Measurements from ENCODE around the gene THOC2.
"Not testable (repeated sequence)": the region's sequence is repeated elsewhere in the genome, so short reads cannot be mapped to it uniquely, and the experiment has no call there.

Gene THOC2

DNA sequence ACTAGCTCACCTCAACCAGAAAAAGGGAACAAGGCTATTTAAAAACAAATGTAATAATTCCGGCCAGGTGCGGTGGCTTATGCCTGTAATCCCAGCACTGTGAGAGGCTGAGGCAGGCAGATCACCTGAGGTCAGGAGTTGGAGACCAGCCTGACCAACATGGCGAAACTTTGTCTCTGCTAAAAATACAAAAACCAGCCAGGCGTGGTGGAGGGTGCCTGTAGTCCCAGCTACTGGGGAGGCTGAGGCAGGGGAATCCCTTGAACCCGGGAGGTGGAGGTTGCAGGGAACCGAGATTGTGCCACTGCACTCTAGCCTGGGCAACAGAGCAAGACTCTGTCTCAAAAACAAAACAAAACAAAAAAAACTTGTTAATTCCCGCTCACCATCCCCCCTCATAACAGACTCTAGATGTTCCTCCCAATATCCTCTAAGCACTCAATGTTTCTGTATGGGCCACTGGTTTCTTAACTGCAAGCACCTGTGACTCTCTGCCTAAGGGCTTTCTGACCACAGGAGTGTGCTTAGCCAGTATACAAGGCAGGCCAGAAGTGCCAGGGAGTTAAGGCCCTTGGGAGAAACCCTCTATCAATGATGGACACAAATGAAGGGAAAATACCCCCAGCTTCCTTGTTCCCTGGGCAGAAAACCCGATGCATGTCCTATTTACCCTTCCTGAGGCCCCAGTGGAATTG lies 21.0 kb upstream of the THOC2 start:
- no CpG with 5 or more reads among the region's 8 CpGs for WGBS (ENCODE audit: insufficient coverage, insufficient read length)
- Histone ChIP-seq H3K9me3 (ENCODE audit: control insufficient read depth, insufficient read depth, low read length) (no peaks in the 10 kb centered on the region), H3K36me3 (ENCODE audit: control insufficient read depth, insufficient read depth, low read length) (no peaks in the 10 kb centered on the region), H3K4me1 (ENCODE audit: control insufficient read depth, insufficient read depth, low read length) (no peaks in the 10 kb centered on the region), H3K4me3 (ENCODE audit: low read length) (no peak overlapping the region), H3K27me3 (ENCODE audit: control insufficient read depth, insufficient read depth, low read length) (no peaks in the 10 kb centered on the region), H3K27ac (ENCODE audit: low read length) (no peak overlapping the region)
- DNase-seq (ENCODE audit: low read depth, low spot score): no peak

DNA sequence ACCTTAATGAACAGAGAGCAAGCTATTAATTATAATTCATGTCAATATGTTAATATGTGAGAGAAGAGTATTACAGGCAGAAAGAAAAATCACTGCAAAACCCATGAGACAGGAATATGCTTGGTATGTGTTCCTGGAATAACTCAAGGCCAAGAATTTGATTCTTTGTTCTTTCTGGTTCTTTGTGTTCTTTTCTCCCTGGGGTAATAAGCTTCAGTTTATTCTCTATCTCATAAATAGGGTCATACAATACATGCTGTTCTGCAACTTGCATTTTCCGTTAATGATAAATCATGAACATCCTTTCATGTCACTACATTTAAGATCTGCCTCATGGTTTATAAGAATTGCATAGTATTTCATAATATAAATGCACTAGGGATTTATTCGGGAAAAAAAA lies 16.8 kb upstream of the THOC2 start:
- no peaks in the 10 kb centered on the region for H3K4me1 ChIP-seq (ENCODE audit: control insufficient read depth, insufficient read depth, low read length)
- H3K36me3 ChIP-seq (ENCODE audit: control insufficient read depth, insufficient read depth, low read length): no peaks in the 10 kb centered on the region
- DNase-seq (ENCODE audit: low read depth, low spot score): no peak
- H3K27ac ChIP-seq (ENCODE audit: low read length): no peak overlapping the region
- no peak overlapping the region for H3K4me3 ChIP-seq (ENCODE audit: low read length)
- no peaks in the 10 kb centered on the region for H3K27me3 ChIP-seq (ENCODE audit: control insufficient read depth, insufficient read depth, low read length)
- WGBS (ENCODE audit: insufficient coverage, insufficient read length): no CpG with 5 or more reads among the region's 2 CpGs
- H3K9me3 ChIP-seq (ENCODE audit: control insufficient read depth, insufficient read depth, low read length): no peaks in the 10 kb centered on the region

DNA sequence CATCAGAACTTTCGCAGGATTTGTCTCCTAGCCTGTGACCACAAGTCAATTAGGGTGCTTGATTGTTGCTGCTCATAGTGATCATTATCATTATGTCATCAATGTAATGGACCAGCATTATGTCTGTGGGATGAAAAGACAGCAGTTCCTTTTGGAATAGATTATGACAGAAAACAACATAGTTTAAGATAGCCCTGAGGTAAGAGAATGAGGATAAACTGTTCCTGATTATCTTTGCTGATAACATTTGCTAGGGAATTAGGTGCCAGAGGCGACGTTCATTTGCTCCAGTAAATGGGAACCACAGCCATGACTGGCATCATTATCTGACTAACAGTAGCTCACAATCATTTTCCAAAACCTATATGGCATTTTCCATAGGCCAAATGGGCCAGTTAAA lies 12.7 kb upstream of the THOC2 start:
- no CpG with 5 or more reads among the region's 3 CpGs for WGBS (ENCODE audit: insufficient coverage, insufficient read length)
- Histone ChIP-seq H3K9me3 (ENCODE audit: control insufficient read depth, insufficient read depth, low read length) (no peaks in the 10 kb centered on the region), H3K27me3 (ENCODE audit: control insufficient read depth, insufficient read depth, low read length) (no peaks in the 10 kb centered on the region), H3K36me3 (ENCODE audit: control insufficient read depth, insufficient read depth, low read length) (no peaks in the 10 kb centered on the region), H3K27ac (ENCODE audit: low read length) (no peak overlapping the region), H3K4me3 (ENCODE audit: low read length) (no peak overlapping the region), H3K4me1 (ENCODE audit: control insufficient read depth, insufficient read depth, low read length) (no peaks in the 10 kb centered on the region)
- DNase-seq (ENCODE audit: low read depth, low spot score): no peak

DNA sequence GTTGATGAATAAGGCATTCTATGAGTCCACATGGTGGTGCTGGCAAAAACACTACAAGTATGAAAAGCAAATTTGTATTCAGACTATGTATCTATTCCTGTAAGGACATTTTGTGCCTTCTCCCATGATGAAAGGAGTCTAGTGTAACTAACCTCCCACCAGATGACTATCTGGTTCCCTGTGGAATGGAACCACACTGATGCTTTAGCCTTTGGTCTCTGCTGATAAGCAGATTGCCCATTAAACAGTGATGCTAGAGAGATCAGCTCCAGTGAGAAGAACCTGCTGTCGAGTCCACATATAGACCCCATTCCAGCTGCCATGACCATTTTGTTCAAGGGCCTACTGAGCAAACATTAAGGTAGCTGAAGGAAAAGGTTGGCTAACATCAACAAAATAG lies 10.5 kb upstream of the THOC2 start:
- Histone ChIP-seq H3K4me1 (ENCODE audit: control insufficient read depth, insufficient read depth, low read length) (no peaks in the 10 kb centered on the region), H3K27me3 (ENCODE audit: control insufficient read depth, insufficient read depth, low read length) (no peaks in the 10 kb centered on the region), H3K27ac (ENCODE audit: low read length) (no peak overlapping the region), H3K36me3 (ENCODE audit: control insufficient read depth, insufficient read depth, low read length) (no peaks in the 10 kb centered on the region), H3K9me3 (ENCODE audit: control insufficient read depth, insufficient read depth, low read length) (no peaks in the 10 kb centered on the region), H3K4me3 (ENCODE audit: low read length) (no peak overlapping the region)
- WGBS (ENCODE audit: insufficient coverage, insufficient read length): no CpG with 5 or more reads among the region's 1 CpG
- no peak for DNase-seq (ENCODE audit: low read depth, low spot score)

DNA sequence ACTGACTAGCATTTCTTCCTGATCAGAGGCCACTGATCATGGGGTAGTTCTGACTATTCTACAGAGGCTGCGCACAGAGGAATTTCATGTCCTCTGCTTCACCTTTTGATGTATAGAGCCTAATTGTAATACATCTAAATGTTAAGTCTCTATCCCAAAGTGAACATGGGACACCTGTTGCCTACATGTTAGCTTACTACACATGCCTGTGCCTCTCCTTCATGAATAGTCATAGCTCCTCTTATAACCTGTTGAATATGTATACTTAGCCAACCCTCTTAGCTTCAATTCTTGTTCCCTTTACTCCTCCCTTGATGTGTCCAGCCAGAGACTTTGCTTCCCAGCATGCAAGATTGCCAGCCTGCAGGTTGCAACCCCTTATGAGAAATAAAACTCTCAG lies 9.6 kb upstream of the THOC2 start:
- Histone ChIP-seq H3K9me3 (ENCODE audit: control insufficient read depth, insufficient read depth, low read length) (no peaks in the 10 kb centered on the region), H3K36me3 (ENCODE audit: control insufficient read depth, insufficient read depth, low read length) (no peaks in the 10 kb centered on the region), H3K27me3 (ENCODE audit: control insufficient read depth, insufficient read depth, low read length) (no peaks in the 10 kb centered on the region), H3K4me1 (ENCODE audit: control insufficient read depth, insufficient read depth, low read length) (no peaks in the 10 kb centered on the region), H3K27ac (ENCODE audit: low read length) (no peak overlapping the region), H3K4me3 (ENCODE audit: low read length) (no peak overlapping the region)
- no peak for DNase-seq (ENCODE audit: low read depth, low spot score)
- no CpG with 5 or more reads among the region's 1 CpG for WGBS (ENCODE audit: insufficient coverage, insufficient read length)

DNA sequence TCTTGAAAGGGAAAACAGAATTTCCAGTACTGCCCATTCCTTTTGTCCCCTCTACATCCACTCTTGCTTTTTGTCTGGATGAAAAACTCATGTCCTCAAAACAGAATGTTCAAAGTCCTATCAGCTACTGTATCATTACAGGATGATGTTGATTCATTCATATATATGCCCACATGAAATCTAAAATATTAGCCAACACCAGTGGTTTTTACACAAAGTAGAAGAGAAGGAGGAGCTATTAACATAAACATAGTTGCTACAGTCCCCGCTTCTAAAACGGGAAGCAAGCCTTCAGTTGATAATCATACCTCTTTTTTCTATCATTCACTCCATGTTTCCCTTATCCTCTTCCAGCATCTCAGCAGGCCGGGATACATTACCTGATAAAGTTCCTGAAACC lies 7.7 kb upstream of the THOC2 start:
- Histone ChIP-seq H3K36me3 (ENCODE audit: control insufficient read depth, insufficient read depth, low read length) (no peaks in the 10 kb centered on the region), H3K4me1 (ENCODE audit: control insufficient read depth, insufficient read depth, low read length) (no peaks in the 10 kb centered on the region), H3K27me3 (ENCODE audit: control insufficient read depth, insufficient read depth, low read length) (no peaks in the 10 kb centered on the region), H3K27ac (ENCODE audit: low read length) (no peak overlapping the region), H3K9me3 (ENCODE audit: control insufficient read depth, insufficient read depth, low read length) (no peaks in the 10 kb centered on the region), H3K4me3 (ENCODE audit: low read length) (no peak overlapping the region)
- no peak for DNase-seq (ENCODE audit: low read depth, low spot score)
- WGBS (ENCODE audit: insufficient coverage, insufficient read length): no CpG with 5 or more reads among the region's 3 CpGs

DNA sequence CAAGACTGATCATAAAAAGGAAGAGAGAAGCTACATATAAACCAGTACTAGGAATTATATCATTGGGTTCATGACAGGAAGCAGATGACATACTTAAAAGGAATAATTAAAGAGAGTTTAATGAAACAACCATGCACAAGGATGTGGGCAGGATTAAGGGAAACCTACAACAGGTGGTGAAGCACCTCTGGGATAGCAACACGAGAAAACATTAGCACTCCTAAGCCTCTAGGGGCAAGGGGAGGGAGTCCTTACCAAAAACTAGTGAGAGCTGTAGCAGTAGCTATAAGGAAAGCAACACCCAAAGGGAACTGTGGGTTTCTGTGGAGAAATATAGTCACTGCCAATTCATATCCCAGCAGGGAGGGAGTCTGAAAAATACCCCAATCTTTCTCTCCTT lies 7.2 kb upstream of the THOC2 start:
- Histone ChIP-seq H3K4me1 (ENCODE audit: control insufficient read depth, insufficient read depth, low read length) (no peaks in the 10 kb centered on the region), H3K4me3 (ENCODE audit: low read length) (no peak overlapping the region), H3K27ac (ENCODE audit: low read length) (no peak overlapping the region), H3K9me3 (ENCODE audit: control insufficient read depth, insufficient read depth, low read length) (no peaks in the 10 kb centered on the region), H3K36me3 (ENCODE audit: control insufficient read depth, insufficient read depth, low read length) (no peaks in the 10 kb centered on the region), H3K27me3 (ENCODE audit: control insufficient read depth, insufficient read depth, low read length) (no peaks in the 10 kb centered on the region)
- DNase-seq (ENCODE audit: low read depth, low spot score): no peak
- no CpG with 5 or more reads among the region's 1 CpG for WGBS (ENCODE audit: insufficient coverage, insufficient read length)

DNA sequence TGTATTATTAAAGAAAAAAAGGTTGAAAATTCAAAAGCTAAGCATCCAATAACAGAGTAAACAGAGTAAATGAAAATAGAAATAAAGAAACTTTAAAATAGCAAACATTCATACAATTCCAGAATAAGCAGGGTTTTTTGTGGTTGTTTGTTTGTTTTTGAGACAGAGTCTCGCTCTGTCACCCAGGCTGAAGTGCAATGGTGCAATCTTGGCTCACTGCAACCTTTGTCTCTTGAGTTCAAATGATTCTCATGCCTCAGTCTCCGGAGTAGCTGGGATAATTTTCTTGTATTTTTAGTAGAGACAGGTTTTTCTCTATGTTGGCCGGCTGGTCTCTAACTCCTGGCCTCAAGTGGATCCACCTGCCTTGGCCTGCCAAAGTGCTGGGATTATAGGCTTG lies 6.6 kb upstream of the THOC2 start:
- DNase-seq (ENCODE audit: low read depth, low spot score): no peak
- Histone ChIP-seq H3K36me3 (ENCODE audit: control insufficient read depth, insufficient read depth, low read length) (no peaks in the 10 kb centered on the region), H3K4me1 (ENCODE audit: control insufficient read depth, insufficient read depth, low read length) (no peaks in the 10 kb centered on the region), H3K9me3 (ENCODE audit: control insufficient read depth, insufficient read depth, low read length) (no peaks in the 10 kb centered on the region), H3K27me3 (ENCODE audit: control insufficient read depth, insufficient read depth, low read length) (no peaks in the 10 kb centered on the region), H3K27ac (ENCODE audit: low read length) (no peak overlapping the region), H3K4me3 (ENCODE audit: low read length) (no peak overlapping the region)
- no CpG with 5 or more reads among the region's 3 CpGs for WGBS (ENCODE audit: insufficient coverage, insufficient read length)

DNA sequence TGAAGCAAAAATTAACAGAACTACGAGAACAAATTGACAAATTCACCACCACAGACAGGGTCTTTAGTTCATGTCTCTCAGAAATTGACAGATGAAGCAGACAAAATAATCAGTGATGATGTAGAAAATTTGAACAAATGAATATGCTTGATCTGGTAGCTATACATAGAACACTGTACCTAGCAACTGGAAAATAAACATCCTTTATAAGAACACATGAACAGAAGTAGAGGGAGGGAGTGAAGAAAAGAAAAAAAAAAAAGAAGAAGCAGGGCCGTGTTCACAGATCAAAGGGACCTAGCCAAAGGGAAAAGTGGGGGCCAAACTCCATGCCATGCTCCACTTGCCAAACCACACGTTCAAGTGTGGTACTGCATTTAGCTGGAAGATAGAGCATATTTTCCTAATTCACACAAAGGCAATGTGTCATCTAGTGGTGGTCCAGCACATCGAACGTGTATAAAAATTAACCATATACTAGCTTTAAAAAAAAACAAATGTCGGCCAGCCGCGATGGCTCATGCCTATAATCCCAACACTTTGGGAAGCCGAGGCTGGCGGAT lies 5.6 kb upstream of the THOC2 start:
- Histone ChIP-seq H3K36me3 (ENCODE audit: control insufficient read depth, insufficient read depth, low read length) (no peaks in the 10 kb centered on the region), H3K4me3 (ENCODE audit: low read length) (no peak overlapping the region), H3K9me3 (ENCODE audit: control insufficient read depth, insufficient read depth, low read length) (no peaks in the 10 kb centered on the region), H3K27ac (ENCODE audit: low read length) (no peak overlapping the region), H3K27me3 (ENCODE audit: control insufficient read depth, insufficient read depth, low read length) (no peaks in the 10 kb centered on the region), H3K4me1 (ENCODE audit: control insufficient read depth, insufficient read depth, low read length) (no peaks in the 10 kb centered on the region)
- DNase-seq (ENCODE audit: low read depth, low spot score): no peak
- WGBS (ENCODE audit: insufficient coverage, insufficient read length): no CpG with 5 or more reads among the region's 10 CpGs

DNA sequence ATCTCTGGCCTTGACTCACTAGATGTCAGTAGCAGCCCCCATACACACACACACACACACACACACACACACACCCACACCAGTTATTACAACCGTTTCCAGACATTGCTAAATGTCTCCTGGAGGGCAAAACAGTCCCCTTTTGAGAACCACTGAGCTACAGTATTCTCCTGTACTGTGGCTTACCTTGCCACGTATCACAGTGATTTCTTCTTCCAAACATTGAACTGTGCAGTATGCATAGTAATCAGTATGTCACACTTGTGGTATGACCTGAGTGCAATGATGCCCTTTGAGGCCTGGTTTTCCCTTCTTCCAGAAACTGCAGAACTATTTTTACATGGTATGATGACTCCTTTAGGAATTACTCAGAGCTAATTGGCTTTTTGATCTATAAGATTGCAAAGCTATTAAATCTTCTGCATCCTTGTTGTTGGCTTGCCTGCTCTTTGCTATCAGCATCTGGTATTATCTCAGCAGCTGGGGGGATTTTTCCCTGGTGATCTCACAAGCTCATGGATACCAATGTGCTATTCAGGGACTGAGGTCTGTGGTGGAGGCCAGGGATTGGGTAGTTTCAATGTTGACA lies 3.6 kb upstream of the THOC2 start:
- no peaks in the 10 kb centered on the region for H3K4me1 ChIP-seq (ENCODE audit: control insufficient read depth, insufficient read depth, low read length)
- no peaks in the 10 kb centered on the region for H3K9me3 ChIP-seq (ENCODE audit: control insufficient read depth, insufficient read depth, low read length)
- H3K27ac ChIP-seq (ENCODE audit: low read length): no peak overlapping the region
- H3K36me3 ChIP-seq (ENCODE audit: control insufficient read depth, insufficient read depth, low read length): no peaks in the 10 kb centered on the region
- H3K4me3 ChIP-seq (ENCODE audit: low read length): no peak overlapping the region
- H3K27me3 ChIP-seq (ENCODE audit: control insufficient read depth, insufficient read depth, low read length): no peaks in the 10 kb centered on the region
- no CpG with 5 or more reads among the region's 2 CpGs for WGBS (ENCODE audit: insufficient coverage, insufficient read length)
- DNase-seq (ENCODE audit: low read depth, low spot score): no peak

DNA sequence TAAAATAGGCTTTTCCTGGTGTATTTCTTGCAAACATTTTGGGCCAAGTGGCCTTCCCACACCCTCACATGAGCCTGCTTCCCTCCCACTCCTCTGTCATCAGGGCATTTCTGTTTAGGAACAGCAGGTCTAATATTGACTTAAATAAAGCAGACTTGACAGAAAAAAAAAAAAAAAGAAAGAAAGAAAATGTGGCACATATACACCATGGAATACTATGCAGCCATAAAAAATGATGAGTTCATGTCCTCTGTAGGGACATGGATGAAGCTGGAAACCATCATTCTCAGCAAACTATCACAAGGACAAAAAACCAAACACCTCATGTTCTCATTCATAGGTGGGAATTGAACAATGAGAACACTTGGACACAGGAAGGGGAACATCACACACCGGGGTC lies 2.3 kb upstream of the THOC2 start:
- H3K27me3 ChIP-seq (ENCODE audit: control insufficient read depth, insufficient read depth, low read length); H3K4me1 ChIP-seq (ENCODE audit: control insufficient read depth, insufficient read depth, low read length); H3K4me3 ChIP-seq (ENCODE audit: low read length); DNase-seq (ENCODE audit: low read depth, low spot score); H3K36me3 ChIP-seq (ENCODE audit: control insufficient read depth, insufficient read depth, low read length); H3K27ac ChIP-seq (ENCODE audit: low read length); H3K9me3 ChIP-seq (ENCODE audit: control insufficient read depth, insufficient read depth, low read length): not testable (repeated sequence)
- no CpG with 5 or more reads among the region's 1 CpG for WGBS (ENCODE audit: insufficient coverage, insufficient read length)

Data from iPS DF 6.9 (cell line).